HepG2 (cell line): ENCODE results near the gene DAB1. TPM values are rescaled to one million over a fixed set of nuclear protein-coding genes. Genes with fewer than 3 reads are reported as not detected.

Source experiments
- ATAC-seq: fragments of 200-7000 bp; cut with Tn5 transposase; 3 replicates; pipeline ENCODE4 v1.9.1; 2020; ENCODE audit warnings: mild to moderate bottlenecking, moderate library complexity
- BruUV-seq: library from RNA; stranded (reverse); fragments of 400-500 nt; replicated peaks from 2 replicates; lab custom pipeline; 2021; lab: Mats Ljungman, UMichigan
- CTCF ChIA-PET: fragments of 300-600 bp; formaldehyde crosslinking; extraction: SDS; loops from one replicate; lab custom pipeline; 2021; ENCODE audit warnings: low total read pairs, inconsistent platforms, low intra/inter-chr PET ratio; lab: Yijun Ruan, JAX
- POLR2A ChIA-PET: fragments of 350-600 bp; sonication (Branson Sonifier 250); formaldehyde crosslinking; loops from one replicate; lab custom pipeline; 2020; ENCODE audit warnings: antibody characterized with exemption, inconsistent platforms; lab: Yijun Ruan, JAX
- DNase-seq: peaks from one replicate; pipeline ENCODE4 v3.0.0-alpha.2; 2015; ENCODE audit warnings: low spot score
- FAIRE-seq: peaks from 3 replicates; lab custom pipeline; 2011; peaks lifted over from hg19 to GRCh38; lab: Jason Lieb, UNC
- H2AFZ ChIP-seq: one replicate; pipeline ENCODE4 v1.6.1; 2011; ENCODE audit warnings: low read length, inconsistent platforms
- H3K27ac ChIP-seq: fragments of 300-600 bp; 3 replicates; pipeline ENCODE4 v1.8.0; 2011; ENCODE audit warnings: mixed run types, mild to moderate bottlenecking, mixed read lengths, low read length, inconsistent platforms; ENCODE audit not compliant: insufficient read depth; ENCODE audit errors: extremely low read length
- H3K27me3 ChIP-seq, 2 experiments: fragments of 200-600 bp in 1 of 2; 2 replicates in 1 of 2; 3 replicates in 1 of 2; pipeline versions ENCODE4 v1.6.0 to v1.8.0; 2011; ENCODE audit warnings: low read length in 2 of 2, mild to moderate bottlenecking in 2 of 2, moderate library complexity in 2 of 2, inconsistent platforms in 1 of 2; ENCODE audit not compliant: insufficient read depth in 2 of 2, control insufficient read depth in 1 of 2
- H3K36me3 ChIP-seq, 2 experiments: fragments of 200-600 bp in 1 of 2; replicated peaks in 1 of 2; 2 replicates in 1 of 2; 3 replicates in 1 of 2; pipeline versions ENCODE4 v1.5.1 to v1.8.0; 2011; ENCODE audit warnings: low read length in 2 of 2, inconsistent platforms in 1 of 2; ENCODE audit not compliant: insufficient read depth in 2 of 2, control insufficient read depth in 1 of 2
- H3K4me1 ChIP-seq: 2 replicates; pipeline ENCODE4 v1.5.1; 2012; ENCODE audit warnings: low read length, inconsistent platforms; ENCODE audit not compliant: insufficient read depth
- H3K4me2 ChIP-seq: 2 replicates; pipeline ENCODE4 v1.6.0; 2011; ENCODE audit warnings: low read depth, low read length, inconsistent platforms
- H3K4me3 ChIP-seq, 3 experiments: fragments of 200-600 bp in 1 of 3; sonication (generic), shearing (Covaris generic) in 1 of 3; replicated peaks in 1 of 3; 2 replicates each; pipeline ENCODE4 v1.5.1; 2011 to 2016; ENCODE audit warnings: low read length in 3 of 3, inconsistent platforms in 2 of 3, low read depth in 2 of 3, mild to moderate bottlenecking in 2 of 3, control low read depth in 1 of 3, mixed read lengths in 1 of 3; ENCODE audit not compliant: insufficient read depth in 1 of 3
- H3K79me2 ChIP-seq: one replicate; pipeline ENCODE4 v1.6.1; 2011; ENCODE audit warnings: low read length, inconsistent platforms; ENCODE audit not compliant: insufficient read depth
- H3K9ac ChIP-seq: 2 replicates; pipeline ENCODE4 v1.6.0; 2011; ENCODE audit warnings: mild to moderate bottlenecking, low read depth, low read length, inconsistent platforms; ENCODE audit not compliant: insufficient read depth
- H3K9me3 ChIP-seq: 2 replicates; pipeline ENCODE4 v1.5.1; 2012; ENCODE audit warnings: mild to moderate bottlenecking, low read length
- H4K20me1 ChIP-seq: 2 replicates; pipeline ENCODE4 v1.6.0; 2011; ENCODE audit warnings: inconsistent platforms, mild to moderate bottlenecking, low read length, moderate library complexity; ENCODE audit not compliant: insufficient read depth
- MTF2 ChIP-seq: sonication (generic); formaldehyde crosslinking; IDR thresholded peaks from 2 replicates; pipeline ENCODE4 v1.5.0; 2020; ENCODE audit warnings: missing genetic modification reagents, borderline replicate concordance
- NAIF1 ChIP-seq: sonication (generic); formaldehyde crosslinking; IDR thresholded peaks from 2 replicates; pipeline ENCODE4 v1.5.0; 2020; ENCODE audit warnings: mild to moderate bottlenecking, missing genetic modification reagents, borderline replicate concordance
- RFXAP ChIP-seq: sonication (generic); formaldehyde crosslinking; IDR thresholded peaks from 2 replicates; pipeline ENCODE4 v1.4.0; 2020; ENCODE audit warnings: missing genetic modification reagents, borderline replicate concordance
- SP1 ChIP-seq, 2 experiments: fragments of 450-650 bp in 1 of 2; sonication (generic) in 1 of 2; formaldehyde crosslinking in 1 of 2; IDR thresholded peaks; 2 replicates each; pipeline versions ENCODE4 v1.4.0 to v1.6.1; 2016 to 2020; ENCODE audit warnings: missing genetic modification reagents in 1 of 2
- ZKSCAN1 ChIP-seq: fragments of 150-350 bp; IDR thresholded peaks from 2 replicates; pipeline ENCODE4 v1.6.1; 2014; ENCODE audit warnings: low read length
- ZNF354B ChIP-seq: sonication (generic); formaldehyde crosslinking; IDR thresholded peaks from 2 replicates; pipeline ENCODE4 v1.8.0; 2022; ENCODE audit warnings: mild to moderate bottlenecking, missing genetic modification reagents
- ZNF484 ChIP-seq: sonication (generic); formaldehyde crosslinking; IDR thresholded peaks from 2 replicates; pipeline ENCODE4 v1.5.1; 2020; ENCODE audit warnings: mild to moderate bottlenecking, low read depth, missing genetic modification reagents, borderline replicate concordance
- ZNF652 ChIP-seq: IDR thresholded peaks from 2 replicates; pipeline ENCODE4 v1.6.1; 2016; ENCODE audit warnings: low read depth, borderline replicate concordance
- ZSCAN9 ChIP-seq: IDR thresholded peaks from 2 replicates; pipeline ENCODE4 v1.6.1; 2016; ENCODE audit warnings: borderline replicate concordance
- WGBS: methylation state at CpG from one replicate; pipeline ENCODE4 v1.1.6; 2017; ENCODE audit warnings: low lambda C conversion rate; 5-methylcytosine and 5-hydroxymethylcytosine counted together
- in situ Hi-C: cut with HindIII; loops from 2 replicates; pipeline ENCODE4 v1.10.0; 2017; ENCODE audit warnings: low pct_unique_long_range_greater_than_20kb; ENCODE audit not compliant: extremely low pct_ligation_motif_present
- intact Hi-C: fragments of 100-400 bp; cut with micrococcal nuclease; formaldehyde crosslinking; loops from one replicate; pipeline ENCODE4 v1.10.0; 2022; ENCODE audit not compliant: unreplicated experiment
- polyA plus RNA-seq, 8 experiments: library from polyadenylated mRNA; depleted of rRNA in 3 of 8; stranded (reverse) in 7 of 8; unstranded in 1 of 8; fragments of >200 nt; fragmentation: Illumina TruSeq in 4 of 8; extraction: Trizol in 4 of 8; gene quantifications; 2 replicates each; pipeline versions ENCODE4 v1.2.1 to v1.2.3, GENCODE V29; 2011 to 2016; ENCODE audit warnings: low read depth in 4 of 8, missing spikeins in 1 of 8, mixed read lengths in 1 of 8; ENCODE audit not compliant: insufficient read depth in 1 of 8
- total RNA-seq, 5 experiments: library from RNA; depleted of rRNA; stranded (reverse); fragments of >200 nt; fragmentation: Illumina TruSeq; extraction: Trizol; gene quantifications; 2 replicates each; pipeline ENCODE4 v1.2.3, GENCODE V29; 2016; ENCODE audit warnings: low read depth in 1 of 5
- TF ChIP-seq, protein P1 (sequence below): sonication (generic); formaldehyde crosslinking; IDR thresholded peaks from 2 replicates; pipeline ENCODE4 v1.8.1; 2023; ENCODE audit warnings: missing genetic modification reagents, mild to moderate bottlenecking, borderline replicate concordance

Gene DAB1
- total and polyA plus RNA-seq, 2 of the 13 experiments (the other 11 are each of a cell fraction or from before 2014, with no cell fraction given) = 0.04 to 0.13 TPM

DNA sequence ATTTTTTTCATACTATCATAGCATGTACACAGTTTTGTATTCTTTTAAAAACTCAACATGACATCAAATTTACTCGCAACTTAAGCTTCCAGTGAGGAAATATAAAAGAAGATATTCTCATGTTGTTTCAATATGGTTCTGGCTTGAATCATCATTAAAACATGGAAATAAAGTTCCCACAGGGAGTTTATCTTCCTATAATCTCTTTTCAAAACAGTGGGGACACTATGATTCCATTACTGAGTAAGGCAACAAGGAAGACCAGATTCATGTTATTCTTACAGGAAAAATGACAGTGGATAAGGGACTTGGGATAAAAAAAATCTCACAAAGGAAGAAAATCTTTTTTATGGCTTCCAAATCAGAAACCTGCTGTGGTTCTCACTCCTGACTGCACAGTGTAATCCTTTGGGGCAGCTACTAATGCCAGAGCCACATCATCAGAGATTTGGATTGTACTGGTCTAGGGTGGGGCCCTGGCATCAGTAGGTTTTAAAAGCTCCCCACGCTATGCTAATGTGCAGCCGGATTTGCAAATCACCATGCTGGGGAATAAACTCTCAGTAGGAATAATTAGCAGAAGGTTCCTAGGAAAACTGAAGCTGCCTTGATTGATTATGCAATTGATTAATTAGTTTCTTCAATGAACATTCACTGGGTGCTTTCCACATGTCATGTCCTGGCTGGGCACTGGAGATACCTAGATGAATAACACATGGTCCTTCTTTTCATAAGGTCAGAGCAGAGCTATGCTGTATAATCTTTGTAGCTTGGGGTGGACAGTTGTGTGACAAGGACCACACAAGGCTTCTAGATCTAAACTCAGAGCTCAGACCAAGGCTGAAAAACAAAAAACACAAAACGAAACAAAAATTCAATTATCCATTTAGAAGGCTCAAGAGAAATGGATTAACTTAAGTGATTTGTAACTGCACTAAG, 386.9 kb downstream of the DAB1 start:
- Histone ChIP-seq H3K4me2 (no peak overlapping the region), H3K9me3 (no peaks in the 10 kb centered on the region), H2AFZ (no peak overlapping the region), H3K36me3 (no peaks in the 10 kb centered on the region), H3K4me1 (peaks cover 11% of the 10 kb centered on the region), H3K9ac (no peak overlapping the region), H3K27me3 (0 out of 5 replicates have a peak, but pooled peaks cover 0 to 5% of the 10 kb centered on the region in 2 experiments), H3K79me2 (no peaks in the 10 kb centered on the region), H3K27ac (no peak overlapping the region)
- FAIRE-seq (no peak), ATAC-seq (no peak)
- POLR2A ChIA-PET = no interaction called here
- in situ Hi-C loops = no loop called here
- CTCF ChIA-PET = no interaction called here
- intact Hi-C loops = no loop called here
- TF ChIP-seq ZKSCAN1 = no peak
- TF ChIP-seq NAIF1 (CRISPR knock-in tag) = no peak
- TF ChIP-seq, all 625 proteins: peak for 0
- no TSS peak for BruUV-seq
- no peak for DNase-seq
- WGBS = 71% methylated on average over 4 of the region's 4 CpGs
- Histone ChIP-seq H3K4me3 (no peak overlapping the region), H4K20me1 (no peaks in the 10 kb centered on the region)

DNA sequence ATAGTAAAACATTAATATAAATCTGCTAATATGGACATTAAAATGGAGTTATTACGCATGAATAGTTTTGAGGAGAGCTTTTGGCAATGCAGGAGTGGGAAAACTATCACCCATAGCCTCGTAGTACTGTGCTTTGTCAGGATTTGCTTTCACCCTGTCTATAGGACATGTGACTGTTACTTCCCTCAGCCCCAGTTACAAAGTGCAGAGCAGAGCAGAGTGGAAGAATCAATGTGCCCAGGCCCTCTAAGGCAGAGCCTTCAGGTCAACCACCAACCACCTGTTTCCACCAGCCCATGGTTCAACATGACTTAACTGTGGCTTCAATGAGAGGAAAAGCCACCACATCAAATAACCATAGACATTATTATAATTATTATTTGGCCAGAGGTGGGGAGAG, 389.1 kb downstream of the DAB1 start:
- Histone ChIP-seq H3K4me1 (peaks cover 11% of the 10 kb centered on the region), H3K4me3 (no peak overlapping the region), H4K20me1 (no peaks in the 10 kb centered on the region), H3K36me3 (no peaks in the 10 kb centered on the region), H3K27ac (no peak overlapping the region), H3K9me3 (no peaks in the 10 kb centered on the region), H3K9ac (no peak overlapping the region), H2AFZ (no peak overlapping the region), H3K27me3 (0 out of 5 replicates have a peak, but pooled peaks cover 0 to 3% of the 10 kb centered on the region in 2 experiments), H3K4me2 (no peak overlapping the region), H3K79me2 (no peaks in the 10 kb centered on the region)
- FAIRE-seq (no peak), ATAC-seq (peak; percentile 57; the same call in 2 of the 3 replicates), DNase-seq (no peak)
- in situ Hi-C loops = no loop called here
- ChIA-PET POLR2A (no interaction called here), CTCF (no interaction called here)
- WGBS = 35% methylated on average over 2 of the region's 2 CpGs
- TF ChIP-seq ZNF354B (CRISPR knock-in tag) = no peak
- TF ChIP-seq MTF2 (CRISPR knock-in tag) = no peak
- no peak for TF ChIP-seq RFXAP (CRISPR knock-in tag)
- no peak for TF ChIP-seq ZNF484 (CRISPR knock-in tag)
- TF ChIP-seq SP1 (IDR thresholded peaks at IDR 0.05) = no peak
- TF ChIP-seq SP1 (CRISPR knock-in tag; IDR thresholded peaks at IDR 0.05) = no peak
- no peak for TF ChIP-seq ZSCAN9
- TF ChIP-seq, protein P1, sequence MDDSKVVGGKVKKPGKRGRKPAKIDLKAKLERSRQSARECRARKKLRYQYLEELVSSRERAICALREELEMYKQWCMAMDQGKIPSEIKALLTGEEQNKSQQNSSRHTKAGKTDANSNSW = no peak
- no peak for TF ChIP-seq ZNF652
- BruUV-seq = no TSS peak
- intact Hi-C loops = no loop called here
